ENCODE data around the gene MSL1. TPM values are rescaled to one million over a fixed set of nuclear protein-coding genes. Genes with fewer than 3 reads are reported as not detected.

The MSL1 gene
- total and polyA plus RNA-seq, 9 of the 15 experiments (the other 6 are each of a cell fraction or from before 2014, with no cell fraction given): 13.8 to 120 (median 61.9) TPM

- TF ChIP-seq ZNF592 (IDR thresholded peaks at IDR 0.05): no peak; the same call in 1 of the 2 replicates
- no peak for TF ChIP-seq HMG20A (CRISPR knock-in tag; conservative IDR thresholded peaks at IDR 0.05)
- no peak for TF ChIP-seq HEY1 (CRISPR knock-in tag; IDR thresholded peaks at IDR 0.05; ENCODE audit: borderline replicate concordance)
- TF ChIP-seq TBL1XR1 (IDR thresholded peaks at IDR 0.05; ENCODE audit: low read length in 2 of 2): peak in 1 of 2 experiments; percentile 43; a peak in 1 of 4 replicates
- TF ChIP-seq ZNF316 (IDR thresholded peaks at IDR 0.05): peak; percentile 33; the same call in 1 of the 2 replicates
- TF ChIP-seq SMC3 (conservative IDR thresholded peaks at IDR 0.05; ENCODE audit: insufficient read depth, low read depth, low read length): no peak
- TF ChIP-seq ZNF165 (CRISPR knock-in tag; IDR thresholded peaks at IDR 0.05; ENCODE audit: borderline replicate concordance): no peak
- no peak for TF ChIP-seq ZNF146 (CRISPR knock-in tag; IDR thresholded peaks at IDR 0.05; ENCODE audit: unreplicated experiment)
- 0 out of 2 replicates have a peak, but pooled peaks have one; percentile 22 for TF ChIP-seq MTA2 (IDR thresholded peaks at IDR 0.05; ENCODE audit: low read depth)
- peak; percentile 64; the same call in 1 of the 2 replicates for TF ChIP-seq MCM5 (IDR thresholded peaks at IDR 0.05; ENCODE audit: low read depth)
- TF ChIP-seq TEAD1 (CRISPR knock-in tag; IDR thresholded peaks at IDR 0.05): no peak
- peak; percentile 73; the same call in 1 of the 2 replicates for TF ChIP-seq PYGO2 (tag; IDR thresholded peaks at IDR 0.05)
- TF ChIP-seq TAF9B (IDR thresholded peaks at IDR 0.05; ENCODE audit: partially characterized antibody): peak; percentile 83
- no peak for TF ChIP-seq ZMIZ1 (IDR thresholded peaks at IDR 0.05; ENCODE audit: low read depth in 2 of 2, low read length in 2 of 2)
- TF ChIP-seq RBM15 (IDR thresholded peaks at IDR 0.05; ENCODE audit: insufficient read depth, low read length): no peak
- no peak for TF ChIP-seq CEBPB (tag; IDR thresholded peaks at IDR 0.05)
- no peak for TF ChIP-seq CBX8 (IDR thresholded peaks at IDR 0.05; ENCODE audit: borderline replicate concordance, extremely low read depth, low read depth, low read length, poor library complexity, severe bottlenecking)
- peak; percentile 50 to 83; a peak in 2 of 4 replicates for TF ChIP-seq MLLT1 (IDR thresholded peaks at IDR 0.05)
Measured at GRCh38 chr17:40098846-40099618, 22.7 kb upstream of the MSL1 start (continued).
